A549 treated with AZD9567 at 1 μM for 4 hours (cell line): ENCODE measurements around the gene COLEC11. TPM values are rescaled to one million over a fixed set of nuclear protein-coding genes. Genes with fewer than 3 reads are reported as not detected.

Experiments
- total RNA-seq: library from RNA; stranded (reverse); fragments of 200-300 nt; extraction: Qiagen RNA extraction; gene quantifications from 5 replicates; pipeline ENCODE4 v1.2.3, GENCODE V29; 2022; ENCODE audit not compliant: insufficient read depth

The COLEC11 gene
- total RNA-seq, result 0.38 to 0.70 TPM (median 0.54 TPM) in 4 of 5 replicates, not detected in the other

DNA sequence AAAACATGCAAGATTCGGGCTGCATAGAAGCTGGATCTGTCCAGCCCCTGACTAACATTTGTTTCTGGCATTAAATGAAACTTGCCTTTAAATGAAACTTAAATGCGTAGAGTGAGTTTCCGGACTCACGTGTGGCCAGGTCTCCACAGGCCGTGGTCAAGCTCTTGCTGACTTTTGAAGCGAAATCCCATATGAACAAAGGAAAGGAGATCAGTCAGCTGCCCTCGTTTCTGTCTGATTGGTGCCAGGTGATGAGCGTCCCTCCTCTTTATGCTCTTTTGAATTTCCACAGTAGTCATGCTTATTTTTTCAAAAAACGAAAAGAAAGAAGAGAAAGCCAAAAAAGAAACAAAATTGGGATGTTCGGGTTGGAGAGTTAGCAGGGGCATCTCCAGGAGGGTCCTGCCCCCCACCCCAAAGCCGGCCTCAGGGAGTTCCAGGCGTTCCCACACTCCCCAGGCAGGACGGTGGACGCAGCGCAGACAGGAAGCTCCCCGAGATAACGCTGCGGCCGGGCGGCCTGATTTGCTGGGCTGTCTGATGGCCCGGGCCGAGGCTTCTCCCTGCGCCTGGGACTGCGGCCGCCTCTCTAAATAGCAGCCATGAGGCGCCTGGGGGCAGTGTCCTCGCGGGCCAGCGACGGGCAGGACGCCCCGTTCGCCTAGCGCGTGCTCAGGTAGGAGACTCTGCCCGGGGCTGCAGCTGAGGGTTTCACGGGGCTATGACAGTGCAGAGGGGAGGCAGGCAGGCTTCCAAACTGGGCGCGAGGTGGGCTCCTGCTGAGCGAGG, at the start of gene COLEC11:
Gene COLEC11, plus strand, starts transcription at position 620 of the 789 bp plus-strand sequence. CDS start 9,229 bp downstream, outside the sequence.

DNA sequence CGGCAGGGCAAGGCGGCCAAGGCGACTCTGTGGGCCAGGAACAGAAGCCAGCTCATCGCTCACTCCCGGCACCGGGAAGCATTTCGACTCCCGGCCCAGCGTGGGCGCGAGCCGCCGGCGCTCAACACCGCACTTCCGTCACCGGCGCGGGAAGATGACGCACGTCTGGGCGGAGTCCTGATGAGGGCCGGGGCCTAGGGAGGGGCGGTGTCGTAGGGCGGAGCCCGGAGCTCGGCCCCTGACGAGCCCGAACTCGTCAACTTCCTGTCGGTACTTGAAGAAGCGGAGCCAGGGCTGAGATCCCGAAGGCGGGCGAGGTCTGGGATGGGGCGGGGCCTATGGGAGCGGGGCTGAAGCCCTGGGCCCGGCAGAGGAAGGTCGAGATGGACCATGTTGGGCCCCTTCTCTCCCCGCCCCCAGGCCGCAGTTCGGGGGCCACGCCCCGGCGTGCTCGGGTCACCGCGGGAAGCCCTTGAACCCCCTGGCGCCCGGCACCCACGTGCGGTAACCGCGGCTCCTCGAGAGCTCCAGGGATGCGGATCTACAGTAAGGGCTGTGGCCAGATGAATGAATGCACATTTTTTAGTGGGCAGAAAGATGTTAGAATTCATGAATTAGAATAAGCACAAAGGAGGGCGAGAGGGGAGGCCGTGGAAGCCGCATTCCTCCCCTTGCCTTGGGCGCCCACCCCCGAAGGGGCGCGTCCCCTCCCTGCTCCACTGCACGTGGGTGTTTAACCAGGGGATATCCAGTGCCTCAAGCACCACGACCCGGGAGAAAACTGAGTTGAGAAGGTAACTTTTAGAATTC, 36.5 kb upstream of the COLEC11 start, which contains the start of gene RNASEH1:
Gene RNASEH1, minus strand, starts transcription at position 129 of the 810 bp plus-strand sequence. Its CDS starts 73 bp downstream, at position 56.

DNA sequence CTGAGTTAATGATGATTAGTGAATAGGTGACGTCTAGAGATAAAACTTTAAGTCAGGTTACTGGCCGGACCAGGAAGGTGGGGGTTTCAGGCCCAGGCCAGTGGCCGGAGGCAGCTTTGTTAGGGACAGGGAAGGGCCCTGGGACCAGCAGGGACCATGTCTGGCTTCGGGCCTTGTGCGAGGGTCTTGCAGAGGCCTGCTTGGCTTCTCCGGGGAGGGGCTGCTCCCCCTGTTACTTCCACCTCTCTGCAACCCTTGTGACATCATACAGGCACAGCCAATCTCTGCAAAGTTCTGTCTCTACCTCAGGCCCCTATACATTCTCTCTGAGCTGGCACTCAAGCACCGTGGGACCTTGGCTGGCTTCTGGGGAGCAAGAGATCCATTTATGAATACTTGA, 63.0 kb downstream of the COLEC11 start, which contains the start of gene ALLC:
Gene ALLC, plus strand, starts transcription at position 320 of the 400 bp plus-strand sequence. CDS start 12,958 bp downstream, outside the sequence.

Other genes with a start within 250 kb of the COLEC11 start
- gene EIPR1, start 217.3 kb upstream of the COLEC11 start, total RNA-seq, result 40.6 to 52.6 TPM (median 42.4 TPM) in 5 replicates
- 64.8 to 73.8 TPM (median 68.4 TPM) in 5 replicates for gene TRAPPC12, start 215.4 kb upstream of the COLEC11 start, total RNA-seq
- 55.0 to 63.4 TPM (median 61.9 TPM) in 5 replicates for gene ADI1, start 75.6 kb upstream of the COLEC11 start, total RNA-seq
- gene RNASEH1, start 36.8 kb upstream of the COLEC11 start, total RNA-seq, result 49.2 to 54.3 TPM (median 52.9 TPM) in 5 replicates
- gene RPS7, start 19.9 kb upstream of the COLEC11 start, total RNA-seq, result 2,754 to 3,123 TPM (median 2,919 TPM) in 5 replicates
- gene ALLC, start 63.1 kb downstream of the COLEC11 start, total RNA-seq, result 0.08 to 0.21 TPM in 2 of 5 replicates, not detected in the others
- 0.25 to 0.57 TPM (median 0.39 TPM) in 4 of 5 replicates, not detected in the other for gene DCDC2C, start 108.5 kb downstream of the COLEC11 start, total RNA-seq